Testis (tissue), 2 donors: Measurements from ENCODE around the gene GTSF1L.

Experiments
- CTCF ChIP-seq, 3 experiments: fragments of 450-650 bp in 2 of 3; fragments of 200-600 bp in 1 of 3; sonication (generic) in 1 of 3; IDR thresholded peaks; one replicate each; pipeline ENCODE4 v1.5.1; 2016 to 2019; ENCODE audit warnings: antibody characterized with exemption in 3 of 3, mild to moderate bottlenecking in 2 of 3, moderate library complexity in 1 of 3
- POLR2A ChIP-seq: fragments of 450-650 bp; IDR thresholded peaks from one replicate; pipeline ENCODE4 v1.6.1; 2017; ENCODE audit warnings: antibody characterized with exemption, mild to moderate bottlenecking, moderate library complexity

GRCh38 chr20:43761386-43762340 is 34.9 kb upstream of the GTSF1L start:
- TF ChIP-seq POLR2A (no peak), CTCF (IDR thresholded peaks at IDR 0.05) (no peak)
